ENCODE results near the gene SLC16A10.

DNA sequence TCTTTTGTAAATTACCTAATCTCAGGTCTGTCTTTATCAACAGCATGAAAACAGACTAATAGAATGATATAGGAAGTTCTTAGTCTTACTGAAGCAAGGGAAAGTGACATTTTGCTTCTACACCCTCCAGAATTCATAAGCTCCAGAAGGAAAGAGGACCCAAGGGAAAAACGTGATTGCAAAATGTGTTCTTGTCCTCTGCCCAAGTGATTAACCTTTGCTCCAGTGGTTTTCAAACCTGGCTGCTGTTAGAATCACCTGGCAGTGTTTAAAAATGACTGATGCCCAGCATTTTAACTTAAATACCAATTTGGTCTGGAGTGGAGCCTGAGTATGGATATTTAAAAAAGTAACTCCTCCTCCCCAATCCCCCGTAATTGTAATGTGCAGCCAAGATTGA, 191.4 kb downstream of the SLC16A10 start:
- no peak for TF ChIP-seq POLR2A (IDR thresholded peaks at IDR 0.05; ENCODE audit: low read depth, low read length)
- TF ChIP-seq POLR2AphosphoS5 (IDR thresholded peaks at IDR 0.05; ENCODE audit: low read depth, low read length) = no peak
- TF ChIP-seq TAF1 (IDR thresholded peaks at IDR 0.05; ENCODE audit: low read depth, low read length) = no peak
- no peak for TF ChIP-seq SPI1 (IDR thresholded peaks at IDR 0.05; ENCODE audit: low read depth, low read length)
